OCI-M1 (cell line): ENCODE results near the gene MNT.
"Not testable (repeated sequence)": the region's sequence is repeated elsewhere in the genome, so short reads cannot be mapped to it uniquely, and the experiment has no call there.

Experiments
- DNase-seq: peaks from one replicate; lab custom pipeline; 2025; lab: John Stamatoyannopoulos, UW

The MNT gene

DNA sequence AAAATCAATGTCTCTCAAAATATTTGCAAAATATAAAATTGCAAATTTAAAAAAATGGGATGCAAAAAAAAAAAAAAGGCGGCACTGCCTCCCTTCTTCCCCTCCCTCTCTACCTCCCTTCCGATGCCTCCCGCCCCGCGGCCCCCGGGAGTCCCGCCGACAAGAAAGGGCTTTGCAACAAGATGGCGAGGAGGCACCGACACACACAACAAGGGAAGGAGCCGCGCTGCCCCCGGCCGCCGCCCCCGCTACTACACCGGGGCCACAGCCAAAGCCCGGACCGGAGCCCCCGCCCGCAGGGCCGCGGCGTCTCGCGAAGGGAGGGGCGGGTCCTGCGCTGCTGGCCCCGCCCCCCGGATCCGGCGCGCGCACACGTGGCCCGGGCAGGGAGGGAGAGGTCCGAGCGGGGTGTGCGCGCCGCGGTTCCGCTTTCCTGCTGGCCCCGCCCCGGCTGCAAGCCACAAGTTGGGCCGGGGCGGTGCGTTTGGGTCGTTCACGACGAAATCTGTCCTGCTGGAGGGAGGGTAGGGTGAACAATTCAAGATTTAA, at the start of gene MNT:
TSS of gene MNT (minus strand) at position 184 of the 549 bp plus-strand sequence. CDS start 348 bp downstream, outside the sequence.
- DNase-seq: peak; percentile 98

GRCh38 chr17:2450016-2450650, 49.3 kb upstream of the MNT start:
- DNase-seq: no peak

- DNase-seq: no peak
Observed at GRCh38 chr17:2449486-2449885, 48.6 kb upstream of the MNT start.

- not testable (repeated sequence) for DNase-seq
Observed at GRCh38 chr17:2447479-2447878, 46.6 kb upstream of the MNT start.

GRCh38 chr17:2445638-2446037, 44.8 kb upstream of the MNT start:
- no peak for DNase-seq

GRCh38 chr17:2444382-2444781, 43.5 kb upstream of the MNT start:
- DNase-seq: no peak

GRCh38 chr17:2442166-2442565, 41.3 kb upstream of the MNT start:
- no peak for DNase-seq

DNA sequence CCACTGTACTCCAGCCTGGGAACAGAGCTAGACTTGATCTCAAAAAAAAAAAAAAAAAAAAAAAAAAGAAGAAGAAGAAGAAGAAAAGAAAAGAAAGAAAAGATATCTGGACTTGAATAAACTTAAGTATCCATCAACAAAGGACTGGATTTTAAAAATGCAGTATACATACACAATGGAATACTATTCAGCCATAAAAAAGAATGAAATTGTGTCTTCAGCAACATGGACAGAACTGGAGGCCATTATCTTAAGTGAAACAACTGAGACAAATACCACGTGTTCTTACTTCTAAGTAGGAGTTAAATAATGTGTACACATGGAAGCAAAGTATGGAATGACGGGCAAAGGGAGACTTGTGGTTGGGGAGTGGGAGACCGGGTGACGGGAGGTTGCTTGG, 40.1 kb upstream of the MNT start:
- DNase-seq: no peak

GRCh38 chr17:2439997-2440396, 39.1 kb upstream of the MNT start:
- DNase-seq: not testable (repeated sequence)

- no peak for DNase-seq
Observed at GRCh38 chr17:2438823-2439222, 38.0 kb upstream of the MNT start.

GRCh38 chr17:2436316-2436905, 35.6 kb upstream of the MNT start:
- DNase-seq: no peak

DNA sequence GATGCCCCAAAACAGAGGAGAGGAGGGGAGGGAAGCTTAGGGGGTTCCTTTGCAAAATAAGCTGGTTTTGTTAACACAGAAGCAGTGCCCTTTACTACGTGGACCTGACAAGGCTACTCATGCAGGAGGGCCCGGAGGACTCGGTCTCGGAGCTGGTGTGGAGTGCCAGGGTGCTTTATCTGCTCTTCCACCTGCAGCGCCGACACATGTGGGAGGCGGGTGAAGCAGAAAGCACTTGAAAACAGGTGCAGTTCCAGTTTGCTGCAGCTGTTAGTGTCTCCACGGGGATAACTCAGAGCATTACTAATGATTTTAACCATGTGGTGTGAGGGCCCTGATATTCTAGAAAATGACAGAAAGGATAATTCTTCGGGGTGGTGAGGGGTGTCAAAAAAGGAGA, 35.0 kb upstream of the MNT start:
- no peak for DNase-seq

GRCh38 chr17:2435181-2435741, 34.4 kb upstream of the MNT start:
- DNase-seq: peak; percentile 3

DNA sequence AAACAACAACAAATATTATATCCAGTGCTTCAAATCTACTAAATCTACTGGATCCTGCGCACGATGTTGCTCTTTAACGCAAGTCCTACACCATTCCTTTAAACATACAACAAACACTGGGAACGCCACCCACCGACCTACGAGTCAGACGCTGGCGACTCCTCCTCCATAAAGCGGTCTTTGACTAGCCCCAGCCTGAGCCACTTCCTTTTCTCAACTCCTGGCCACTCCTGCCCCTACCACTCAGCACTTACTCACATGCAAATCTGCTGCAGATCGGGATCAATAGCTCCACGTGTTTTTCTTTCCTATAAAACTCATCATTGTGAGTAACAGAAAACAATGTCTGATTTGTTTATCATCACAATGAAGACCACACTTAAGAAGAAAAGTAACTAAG, 32.8 kb upstream of the MNT start:
- DNase-seq: no peak

- no peak for DNase-seq
Observed at GRCh38 chr17:2427910-2428309, 27.1 kb upstream of the MNT start.

- DNase-seq: no peak
Observed at GRCh38 chr17:2427215-2427614, 26.4 kb upstream of the MNT start.

DNA sequence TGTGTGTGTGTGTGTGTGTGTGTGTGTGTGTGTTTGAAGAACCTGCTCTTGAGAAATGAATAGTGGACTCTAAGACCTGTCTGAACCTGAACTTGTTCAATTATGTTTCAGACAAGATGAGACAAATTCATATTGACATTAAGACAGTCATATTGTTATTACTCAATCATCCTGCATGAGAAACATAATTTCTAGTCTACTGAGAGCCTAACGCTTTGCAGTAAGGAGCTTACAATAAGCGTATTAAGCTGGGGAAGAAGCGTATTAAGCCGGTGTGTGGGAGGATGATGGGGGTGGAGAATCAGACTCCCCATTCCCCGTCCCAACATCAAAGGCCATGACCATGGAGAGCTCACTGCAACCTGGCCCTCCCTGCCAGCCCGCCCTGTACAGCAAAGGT, 22.4 kb upstream of the MNT start:
- no peak for DNase-seq

DNA sequence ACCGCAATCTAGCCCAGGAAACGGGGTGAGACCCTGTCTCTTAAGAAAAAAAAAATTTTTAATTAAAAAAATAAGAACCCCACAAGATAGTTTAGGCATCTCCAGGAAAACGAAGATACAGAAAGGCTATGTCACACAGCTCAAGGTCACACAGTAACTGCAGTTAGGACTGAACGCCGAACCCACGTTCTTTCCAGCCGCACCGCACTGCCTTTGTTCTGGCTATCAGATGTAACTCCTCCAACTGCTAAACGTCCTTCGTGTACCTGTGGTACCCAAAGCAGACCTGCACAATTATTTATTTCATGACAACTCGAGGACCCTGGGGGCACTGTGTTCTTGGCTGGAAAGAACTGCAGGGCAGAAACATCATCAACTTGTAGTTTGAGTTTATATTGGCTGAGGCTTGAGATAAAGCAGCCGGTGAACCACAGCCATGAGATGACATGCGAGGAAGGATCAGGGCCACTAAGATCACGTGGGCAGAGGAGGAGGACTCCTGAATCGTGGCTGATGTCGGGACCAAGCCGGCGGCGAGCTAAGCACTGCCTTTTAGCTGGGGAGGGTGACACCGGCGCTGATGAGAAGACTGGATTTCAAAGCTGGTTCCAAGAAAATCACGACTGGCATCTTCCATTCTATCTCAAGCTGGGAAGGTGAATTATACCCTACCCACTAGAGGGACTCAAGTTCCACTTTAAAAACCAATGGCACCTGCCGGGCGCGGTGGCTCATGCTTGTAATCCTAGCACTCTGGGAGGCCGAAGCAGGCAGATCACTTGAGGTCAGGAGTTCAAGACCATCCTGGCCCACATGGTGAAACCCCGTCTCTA, 20.7 kb upstream of the MNT start:
- DNase-seq: no peak

GRCh38 chr17:2420176-2420575, 19.3 kb upstream of the MNT start:
- no peak for DNase-seq

DNA sequence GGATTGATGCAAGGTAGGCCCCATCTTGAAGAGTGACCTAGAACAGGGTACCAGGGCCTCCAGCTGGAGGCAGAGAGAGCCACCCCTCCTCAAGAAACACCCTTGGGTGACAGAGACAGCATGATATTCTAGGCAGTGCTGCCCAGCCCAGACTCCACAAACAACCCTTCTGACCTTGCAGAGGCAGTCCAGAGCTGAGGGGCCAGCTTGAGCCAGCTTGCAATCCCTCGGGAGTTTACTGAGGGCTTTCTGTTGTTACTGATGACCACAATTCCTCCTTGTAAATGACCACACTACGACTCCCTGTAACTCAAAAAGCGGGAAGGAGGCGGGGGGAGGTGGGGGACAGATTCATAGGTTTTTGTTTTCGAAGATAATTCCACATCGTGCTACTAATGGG, 18.6 kb upstream of the MNT start:
- no peak for DNase-seq

DNA sequence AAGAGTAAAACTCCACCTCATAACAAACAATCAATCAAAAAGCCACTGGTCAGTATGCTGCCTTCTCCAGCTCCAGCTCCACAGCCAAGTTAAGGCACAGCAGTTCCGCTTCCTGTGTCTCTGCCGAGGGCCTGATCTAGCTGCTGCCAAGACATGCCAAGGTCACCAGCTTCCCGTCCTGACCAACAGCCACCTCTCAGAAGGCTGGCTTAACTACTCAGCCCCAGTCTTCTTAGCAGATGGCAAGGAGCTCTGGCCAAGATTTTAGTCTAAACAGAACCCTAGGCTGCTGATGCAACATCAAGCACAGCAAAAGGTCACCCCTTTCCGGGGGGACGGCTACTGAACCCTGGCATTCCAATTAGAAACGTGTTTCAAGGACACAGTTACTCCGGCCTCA, 17.7 kb upstream of the MNT start:
- no peak for DNase-seq

DNA sequence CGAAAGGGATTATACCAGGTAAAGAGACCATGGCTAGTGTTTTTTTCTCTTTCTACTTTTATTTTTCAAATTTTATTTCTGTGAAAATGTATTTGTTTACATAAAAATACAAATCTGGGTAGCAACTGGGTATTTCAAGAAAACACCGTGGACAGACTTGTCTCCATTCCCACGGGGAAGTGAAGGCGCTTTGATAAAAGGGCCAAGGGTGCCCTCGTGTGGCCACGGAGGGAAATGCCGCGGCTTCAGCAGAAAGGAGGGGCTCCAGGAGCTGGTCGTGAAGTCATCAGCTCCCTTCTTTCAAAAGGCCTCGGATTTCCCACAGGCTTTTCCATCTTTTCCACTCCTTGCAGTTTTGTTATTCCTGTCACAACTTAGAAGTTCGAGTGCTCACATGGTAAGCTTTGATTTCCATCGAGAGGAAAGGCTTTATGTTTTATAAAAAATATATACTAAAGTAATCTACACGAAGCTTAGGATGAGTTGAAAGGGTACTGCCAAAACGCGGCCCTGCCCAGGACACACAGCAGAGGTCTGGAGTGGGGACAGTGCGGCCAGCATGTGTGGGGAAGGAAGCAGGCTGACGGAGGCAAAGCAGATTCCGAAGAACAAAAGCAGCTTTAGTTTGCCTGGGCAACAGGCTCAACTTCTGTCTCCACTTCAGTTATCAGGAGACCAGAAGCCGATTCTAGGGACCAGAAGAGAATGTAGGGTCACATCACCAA, 15.3 kb upstream of the MNT start:
- DNase-seq: peak; percentile 91
